GM18858 (cell line): Measurements from ENCODE around the gene OR2T27.
"Not testable (repeated sequence)": the region's sequence is repeated elsewhere in the genome, so short reads cannot be mapped to it uniquely, and the experiment has no call there.

Experiments used
- ATAC-seq: cut with Tn5 transposase; IDR thresholded peaks from one replicate; pipeline ENCODE4 v1.9.1; 2021; ENCODE audit not compliant: unreplicated experiment

The OR2T27 gene, protein sequence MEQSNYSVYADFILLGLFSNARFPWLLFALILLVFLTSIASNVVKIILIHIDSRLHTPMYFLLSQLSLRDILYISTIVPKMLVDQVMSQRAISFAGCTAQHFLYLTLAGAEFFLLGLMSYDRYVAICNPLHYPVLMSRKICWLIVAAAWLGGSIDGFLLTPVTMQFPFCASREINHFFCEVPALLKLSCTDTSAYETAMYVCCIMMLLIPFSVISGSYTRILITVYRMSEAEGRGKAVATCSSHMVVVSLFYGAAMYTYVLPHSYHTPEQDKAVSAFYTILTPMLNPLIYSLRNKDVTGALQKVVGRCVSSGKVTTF

DNA sequence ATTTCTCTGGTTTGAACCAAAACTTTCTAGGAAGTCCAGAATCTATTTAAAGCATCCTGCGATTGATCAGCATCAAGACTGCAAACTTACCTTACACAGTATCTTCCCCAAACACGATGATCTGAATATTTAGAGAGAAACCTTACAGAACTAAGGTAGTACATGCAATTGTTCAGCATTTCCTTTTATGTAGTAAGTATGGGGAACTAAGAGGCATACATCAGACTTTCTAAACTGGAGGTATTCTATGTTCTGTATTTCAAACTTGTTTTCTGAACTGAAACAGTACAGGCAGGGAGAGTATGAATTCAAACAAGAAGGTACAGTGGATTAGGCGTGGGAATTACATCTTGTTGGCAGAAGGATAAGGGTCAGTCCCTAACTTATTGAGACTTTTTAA lies at the start of gene OR2T27:
TSS of gene OR2T27 (minus strand) at position 175 of the 400 bp plus-strand sequence. CDS start 4,644 bp downstream, outside the sequence.
- peak; percentile 51 for ATAC-seq

DNA sequence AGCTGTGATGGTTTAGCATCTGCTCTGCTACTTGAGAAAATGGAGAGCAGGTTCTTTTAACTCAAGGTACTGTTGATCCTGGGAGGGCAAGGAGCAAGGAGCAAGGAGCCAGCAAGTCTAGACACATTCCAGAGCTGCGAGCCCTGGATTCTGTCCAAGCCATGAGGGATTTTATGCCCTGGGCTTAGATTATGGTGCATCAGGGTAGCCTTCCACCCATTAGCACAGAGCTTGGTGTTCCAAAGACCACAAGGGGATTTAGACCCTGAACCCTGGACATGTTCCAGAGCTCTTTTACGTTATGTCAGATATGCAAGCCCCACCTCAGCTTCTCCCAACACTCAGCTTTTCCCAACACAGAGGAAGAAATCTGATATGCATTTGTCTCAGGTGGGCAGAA lies 49.3 kb upstream of the OR2T27 start:
- no peak for ATAC-seq

GRCh38 chr1:248703674-248704073 lies 48.3 kb upstream of the OR2T27 start:
- no peak for ATAC-seq

DNA sequence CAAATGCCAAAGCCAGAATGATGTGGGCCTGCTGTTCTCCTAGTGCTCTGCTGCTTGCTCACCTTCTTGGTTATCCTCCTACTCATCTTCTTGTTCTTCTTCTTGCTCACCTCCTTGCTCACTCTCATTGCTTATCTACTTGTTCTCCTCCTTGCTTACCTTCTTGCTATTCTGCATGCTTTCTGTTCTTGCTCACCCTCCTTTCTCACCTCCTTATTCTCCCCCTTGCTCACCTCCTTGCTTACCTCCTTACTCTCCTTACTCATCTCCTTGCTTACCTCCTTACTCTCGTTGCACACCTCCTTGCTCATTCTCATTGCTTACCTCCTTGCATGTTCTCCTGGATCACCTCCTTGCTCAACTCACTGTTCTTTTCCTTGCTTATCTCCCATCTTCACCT lies 47.4 kb upstream of the OR2T27 start, which contains the start of gene OR14I1:
TSS of gene OR14I1 (minus strand) at position 53 of the 400 bp plus-strand sequence.
- no peak for ATAC-seq

DNA sequence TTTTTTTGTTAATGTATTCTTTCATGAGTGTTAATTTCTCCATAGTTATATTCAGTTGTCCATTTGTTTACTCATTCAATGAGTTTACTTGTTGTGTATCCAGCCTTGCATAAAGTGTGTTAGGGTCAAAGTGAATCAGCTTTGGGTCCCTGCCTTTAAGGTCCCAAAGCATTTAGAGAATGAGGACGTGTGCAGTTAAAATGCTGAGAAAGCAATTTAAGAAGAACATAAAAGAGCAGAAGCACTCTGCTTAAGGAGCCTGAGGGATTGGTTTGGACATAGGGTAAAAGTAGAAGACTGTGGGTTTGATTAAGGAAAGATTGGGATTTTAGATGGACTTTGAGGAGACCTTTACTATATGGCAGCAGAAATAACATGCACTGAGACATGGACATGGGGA lies 43.8 kb upstream of the OR2T27 start:
- no peak for ATAC-seq

DNA sequence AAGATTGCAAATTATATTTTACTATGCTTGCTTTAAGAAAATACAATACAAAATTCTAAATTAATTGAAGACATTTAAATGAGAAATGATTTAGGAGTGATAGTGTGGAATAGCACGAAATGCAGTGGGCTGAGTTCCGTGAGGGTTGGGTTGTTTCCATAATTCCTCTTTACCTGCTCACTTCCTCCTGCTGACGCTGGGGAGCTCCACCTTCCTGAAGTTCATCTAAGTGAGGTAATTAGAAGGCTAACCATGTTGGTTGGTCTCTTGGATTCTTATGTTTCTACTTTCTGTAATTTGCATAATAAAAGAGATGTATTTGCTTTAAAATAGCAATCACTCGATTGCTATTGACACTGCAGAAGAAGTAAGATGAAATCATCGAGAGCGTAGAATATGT lies 42.6 kb upstream of the OR2T27 start:
- no peak for ATAC-seq

- no peak for ATAC-seq
Measured at GRCh38 chr1:248696774-248697173, 41.4 kb upstream of the OR2T27 start.

DNA sequence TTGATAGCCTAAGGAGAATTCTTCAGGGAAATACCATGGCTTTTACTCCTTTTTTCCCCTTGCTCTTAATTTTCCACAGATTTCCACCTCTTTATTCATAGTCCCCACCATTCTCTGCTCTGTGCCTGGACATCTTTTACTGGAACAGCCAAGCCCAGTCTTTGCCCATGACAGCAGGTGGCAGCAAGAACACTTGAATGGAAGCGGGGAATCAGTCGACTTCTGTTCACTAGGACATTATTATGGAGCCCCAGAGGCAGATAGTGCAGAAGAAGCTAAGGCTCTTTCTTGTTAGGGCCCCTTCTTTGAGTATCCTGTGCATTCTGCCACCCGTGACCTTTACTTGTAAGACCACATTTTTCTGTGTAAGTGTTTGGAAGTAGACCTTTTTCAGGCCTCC lies 40.9 kb upstream of the OR2T27 start:
- no peak for ATAC-seq

GRCh38 chr1:248695451-248696132 lies 40.3 kb upstream of the OR2T27 start:
- no peak for ATAC-seq

GRCh38 chr1:248691567-248692155 lies 36.3 kb upstream of the OR2T27 start:
- no peak for ATAC-seq

GRCh38 chr1:248688527-248689298 lies 33.4 kb upstream of the OR2T27 start:
- ATAC-seq = peak; percentile 50

DNA sequence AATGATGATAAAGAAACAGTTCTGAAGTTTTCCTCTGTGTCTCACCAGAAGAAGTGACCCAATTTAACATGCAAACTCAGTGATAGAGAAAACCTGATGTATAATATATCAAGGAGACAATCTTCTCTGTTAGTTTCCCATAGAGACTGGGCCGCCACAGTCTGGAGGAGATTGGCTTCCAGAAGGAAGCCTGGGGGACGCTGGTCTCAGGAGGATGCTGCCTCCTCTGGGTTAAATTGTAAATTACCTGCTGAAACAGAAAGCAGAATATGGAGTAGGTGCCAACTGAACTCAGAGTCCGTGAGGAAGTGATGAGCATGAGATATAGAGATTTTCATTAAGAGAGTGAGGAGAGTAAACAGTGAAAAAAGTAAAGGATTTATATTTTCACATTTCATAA lies 31.5 kb upstream of the OR2T27 start:
- ATAC-seq = peak; percentile 73

DNA sequence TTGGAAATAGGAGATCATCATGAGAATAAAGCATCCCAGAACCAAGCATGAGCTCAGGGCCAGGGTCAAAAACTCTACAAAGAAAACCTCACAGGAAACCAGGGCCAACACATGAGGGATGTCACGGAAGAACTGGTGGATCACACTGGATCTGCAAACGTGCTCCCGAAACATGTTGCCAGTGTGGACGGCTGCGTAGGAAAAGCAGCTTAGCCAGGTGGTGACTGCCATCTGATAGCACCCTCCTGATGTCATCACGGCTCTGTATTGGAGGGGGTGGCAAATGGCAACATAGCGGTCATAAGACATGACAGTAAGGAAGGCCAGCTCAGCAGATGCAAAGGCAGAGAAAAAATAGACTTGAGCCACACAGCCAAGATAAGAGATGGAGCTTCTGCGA lies 26.3 kb upstream of the OR2T27 start:
- ATAC-seq = no peak

DNA sequence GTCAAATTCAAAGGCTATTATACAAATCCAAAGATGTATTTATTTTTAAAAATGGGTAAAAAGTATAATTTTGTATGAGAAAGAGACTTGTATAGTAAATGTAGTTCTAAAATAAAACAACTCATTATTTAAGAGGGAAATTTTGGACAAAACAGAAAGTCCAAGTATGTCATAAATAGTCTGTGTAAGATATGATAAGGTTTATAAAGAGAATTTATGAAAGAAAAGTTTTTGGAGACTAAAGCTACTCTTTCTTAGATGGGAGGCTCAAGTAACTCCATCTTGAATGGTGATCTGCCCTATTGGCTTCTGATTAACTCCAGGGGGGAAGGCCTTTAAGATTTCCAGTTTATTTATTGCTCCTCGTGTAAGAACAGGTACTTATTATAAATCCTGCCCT lies 14.7 kb upstream of the OR2T27 start:
- no peak for ATAC-seq

- ATAC-seq = peak; percentile 94
Measured at GRCh38 chr1:248663453-248664328, 8.4 kb upstream of the OR2T27 start.

GRCh38 chr1:248656797-248657196 lies 1.5 kb upstream of the OR2T27 start:
- peak; percentile 31 for ATAC-seq

DNA sequence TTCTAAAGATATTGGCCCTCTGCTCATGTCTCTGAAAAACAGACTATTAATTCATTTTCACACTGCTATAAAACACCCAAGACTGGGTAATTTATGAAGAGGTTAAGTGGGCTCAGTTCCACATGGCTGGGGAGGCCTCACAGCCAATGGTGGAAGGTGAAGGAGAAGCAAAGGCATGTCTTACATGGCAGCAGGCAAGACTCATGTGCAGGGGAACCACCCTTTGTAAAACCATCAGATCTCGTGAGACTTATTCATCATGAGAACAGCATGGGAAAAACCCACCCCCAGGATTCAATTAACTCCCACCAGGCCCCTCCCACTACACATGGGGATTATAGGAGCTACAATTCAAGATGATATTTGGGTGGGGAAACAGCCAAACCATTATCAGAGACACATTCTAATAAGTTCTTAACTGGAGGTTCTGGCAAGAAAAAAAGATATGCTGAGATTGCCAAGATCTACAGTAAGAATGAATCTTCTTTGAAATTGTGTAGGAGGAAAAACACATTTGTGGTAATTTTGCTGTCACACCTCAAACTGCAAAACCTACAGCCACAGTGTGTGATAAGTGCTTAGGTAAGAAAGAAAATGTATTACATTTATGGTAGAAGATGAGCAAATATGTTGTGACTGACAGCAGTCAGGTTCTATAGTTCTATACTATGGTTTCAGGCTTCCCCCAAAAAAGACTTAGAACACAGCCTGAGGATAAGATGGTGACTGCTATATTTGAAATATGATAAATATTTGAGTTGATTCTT lies 6.4 kb downstream of the OR2T27 start:
- ATAC-seq = not testable (repeated sequence)

DNA sequence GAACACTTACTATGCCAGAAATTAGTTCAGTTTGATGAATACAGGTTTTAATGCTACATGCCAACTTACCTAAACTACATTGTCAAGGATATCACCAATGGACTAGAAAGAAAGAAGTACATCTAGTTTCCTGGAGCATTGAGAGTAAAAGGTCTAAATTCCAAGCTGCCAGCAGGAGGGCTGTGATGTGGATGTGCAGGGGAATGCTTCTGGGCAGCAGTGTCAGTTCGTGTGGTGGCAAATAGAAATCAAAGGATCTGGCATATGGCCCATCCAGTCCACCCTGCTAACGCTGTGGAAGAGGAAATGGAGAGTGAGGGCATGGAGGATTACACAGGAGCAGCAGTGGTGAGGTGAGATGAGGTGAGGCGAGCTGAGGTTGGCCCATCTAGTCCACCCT lies 10.2 kb downstream of the OR2T27 start, which contains the start of gene OR2T35:
TSS of gene OR2T35 (minus strand) at position 101 of the 400 bp plus-strand sequence. CDS start 6,020 bp downstream, outside the sequence.
- not testable (repeated sequence) for ATAC-seq

DNA sequence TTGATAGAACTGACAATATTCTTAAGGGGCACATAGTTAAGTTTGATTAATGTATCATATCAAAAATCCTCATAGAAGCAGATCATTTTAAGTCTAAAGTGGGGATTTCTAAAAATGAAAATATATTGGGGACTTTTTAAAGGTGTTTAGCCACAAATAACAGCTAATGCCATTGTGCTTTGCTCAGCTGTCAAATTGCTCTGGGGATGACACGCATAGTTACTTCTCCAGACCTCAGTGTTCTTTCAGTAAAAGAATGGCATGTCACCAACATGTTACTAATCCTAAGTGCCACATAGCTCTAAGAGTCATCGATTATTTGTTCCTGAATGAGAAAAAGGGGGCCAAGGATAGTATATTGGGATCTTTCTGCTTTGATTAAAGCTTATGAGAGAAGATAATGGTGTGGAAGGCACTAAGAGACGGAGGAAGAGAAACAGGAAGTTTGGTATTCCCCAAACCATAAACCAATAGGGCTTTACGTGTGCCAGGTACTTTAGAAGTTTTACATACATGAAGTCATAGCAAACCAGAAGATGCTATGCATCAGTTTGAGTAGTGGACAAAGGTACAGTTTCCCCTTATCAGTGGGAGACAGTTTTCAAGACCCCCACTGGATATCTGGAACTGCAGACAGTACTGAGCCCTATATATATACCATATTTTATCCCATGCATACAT lies 12.2 kb downstream of the OR2T27 start:
- peak; percentile 61 for ATAC-seq
